Uterus (tissue), 2 donors: ENCODE data around the gene CENPX.

ENCODE experiments used
- POLR2A ChIP-seq, 2 donors: fragments of 450-650 bp; IDR thresholded peaks; one replicate each; pipeline ENCODE4 v1.6.1; 2016; ENCODE audit warnings: antibody characterized with exemption in 2 of 2, mild to moderate bottlenecking in 1 of 2, moderate library complexity in 1 of 2
- TF ChIP-seq, protein P1 (sequence below), 4 experiments: fragments of 200-600 bp in 2 of 4; fragments of 450-650 bp in 2 of 4; sonication (generic) in 2 of 4; IDR thresholded peaks; one replicate each; pipeline ENCODE4 v1.5.1; 2016 to 2019; ENCODE audit warnings: antibody characterized with exemption in 4 of 4, mild to moderate bottlenecking in 2 of 4, moderate library complexity in 1 of 4

DNA sequence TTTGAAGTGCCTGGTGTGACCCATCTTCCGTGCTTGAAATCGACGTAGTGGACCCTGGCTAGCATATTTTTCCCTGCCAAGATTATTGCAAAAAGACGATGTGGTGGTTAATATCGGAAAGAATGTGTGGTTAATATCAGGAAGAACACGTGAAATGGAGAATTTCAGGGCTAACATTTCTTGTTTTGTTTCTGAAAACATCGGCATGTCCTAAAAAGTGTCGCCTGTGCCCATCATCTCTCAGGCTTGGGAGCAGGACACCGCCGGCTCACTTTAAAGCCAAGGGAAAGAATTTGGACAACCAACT is 15.2 kb upstream of the CENPX start:
- TF ChIP-seq, protein P1, sequence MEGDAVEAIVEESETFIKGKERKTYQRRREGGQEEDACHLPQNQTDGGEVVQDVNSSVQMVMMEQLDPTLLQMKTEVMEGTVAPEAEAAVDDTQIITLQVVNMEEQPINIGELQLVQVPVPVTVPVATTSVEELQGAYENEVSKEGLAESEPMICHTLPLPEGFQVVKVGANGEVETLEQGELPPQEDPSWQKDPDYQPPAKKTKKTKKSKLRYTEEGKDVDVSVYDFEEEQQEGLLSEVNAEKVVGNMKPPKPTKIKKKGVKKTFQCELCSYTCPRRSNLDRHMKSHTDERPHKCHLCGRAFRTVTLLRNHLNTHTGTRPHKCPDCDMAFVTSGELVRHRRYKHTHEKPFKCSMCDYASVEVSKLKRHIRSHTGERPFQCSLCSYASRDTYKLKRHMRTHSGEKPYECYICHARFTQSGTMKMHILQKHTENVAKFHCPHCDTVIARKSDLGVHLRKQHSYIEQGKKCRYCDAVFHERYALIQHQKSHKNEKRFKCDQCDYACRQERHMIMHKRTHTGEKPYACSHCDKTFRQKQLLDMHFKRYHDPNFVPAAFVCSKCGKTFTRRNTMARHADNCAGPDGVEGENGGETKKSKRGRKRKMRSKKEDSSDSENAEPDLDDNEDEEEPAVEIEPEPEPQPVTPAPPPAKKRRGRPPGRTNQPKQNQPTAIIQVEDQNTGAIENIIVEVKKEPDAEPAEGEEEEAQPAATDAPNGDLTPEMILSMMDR (IDR thresholded peaks at IDR 0.05) = no peak
- TF ChIP-seq POLR2A (IDR thresholded peaks at IDR 0.05) = no peak
